ENCODE results near the gene SRSF12. TPM values are rescaled to one million over a fixed set of nuclear protein-coding genes. Genes with fewer than 3 reads are reported as not detected.

SRSF12 gene
- total RNA-seq, 1 donor from 2014 or later: not detected

Other genes with a start within 250 kb of the SRSF12 start
- 7.0 and 9.7 TPM in 2 replicates for gene RNGTT, start 154.5 kb downstream of the SRSF12 start, total RNA-seq
- gene PNRC1, start 37.3 kb downstream of the SRSF12 start, total RNA-seq: 41.6 and 42.9 TPM in 2 replicates
- 1.2 and 3.7 TPM in 2 replicates for gene PM20D2, start 28.0 kb upstream of the SRSF12 start, total RNA-seq
- gene GABRR1, start 99.3 kb upstream of the SRSF12 start, total RNA-seq: not detected in 2 replicates
- gene GABRR2, start 197.2 kb upstream of the SRSF12 start, total RNA-seq: 0.22 and 0.40 TPM in 2 replicates
- gene UBE2J1, start 234.7 kb upstream of the SRSF12 start, total RNA-seq: 45.2 and 55.8 TPM in 2 replicates